ENCODE measurements around the gene BMP4. TPM values are rescaled to one million over a fixed set of nuclear protein-coding genes. Genes with fewer than 3 reads are reported as not detected.
A peak's percentile ranks its signal among the peaks of the same experiment; 100 is the strongest.

The BMP4 gene
- total RNA-seq, 1 donor from 2014 or later: 33.1 TPM

- no peak for DNase-seq (ENCODE audit: low spot score in 2 of 2)
- TF ChIP-seq, protein P1, sequence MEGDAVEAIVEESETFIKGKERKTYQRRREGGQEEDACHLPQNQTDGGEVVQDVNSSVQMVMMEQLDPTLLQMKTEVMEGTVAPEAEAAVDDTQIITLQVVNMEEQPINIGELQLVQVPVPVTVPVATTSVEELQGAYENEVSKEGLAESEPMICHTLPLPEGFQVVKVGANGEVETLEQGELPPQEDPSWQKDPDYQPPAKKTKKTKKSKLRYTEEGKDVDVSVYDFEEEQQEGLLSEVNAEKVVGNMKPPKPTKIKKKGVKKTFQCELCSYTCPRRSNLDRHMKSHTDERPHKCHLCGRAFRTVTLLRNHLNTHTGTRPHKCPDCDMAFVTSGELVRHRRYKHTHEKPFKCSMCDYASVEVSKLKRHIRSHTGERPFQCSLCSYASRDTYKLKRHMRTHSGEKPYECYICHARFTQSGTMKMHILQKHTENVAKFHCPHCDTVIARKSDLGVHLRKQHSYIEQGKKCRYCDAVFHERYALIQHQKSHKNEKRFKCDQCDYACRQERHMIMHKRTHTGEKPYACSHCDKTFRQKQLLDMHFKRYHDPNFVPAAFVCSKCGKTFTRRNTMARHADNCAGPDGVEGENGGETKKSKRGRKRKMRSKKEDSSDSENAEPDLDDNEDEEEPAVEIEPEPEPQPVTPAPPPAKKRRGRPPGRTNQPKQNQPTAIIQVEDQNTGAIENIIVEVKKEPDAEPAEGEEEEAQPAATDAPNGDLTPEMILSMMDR (IDR thresholded peaks at IDR 0.05): no peak
- H3K9me3 ChIP-seq: no peaks in the 10 kb centered on the region
- no peaks in the 10 kb centered on the region for H3K36me3 ChIP-seq
- H3K27ac ChIP-seq: no peak overlapping the region
- H3K27me3 ChIP-seq: no peaks in the 10 kb centered on the region
- intact Hi-C loops (cut with DNase I): no loop called here
- H3K4me3 ChIP-seq: no peak overlapping the region
- no peaks in the 10 kb centered on the region for H3K4me1 ChIP-seq
Measured at GRCh38 chr14:53942970-53943750, 13.5 kb downstream of the BMP4 start.

DNA sequence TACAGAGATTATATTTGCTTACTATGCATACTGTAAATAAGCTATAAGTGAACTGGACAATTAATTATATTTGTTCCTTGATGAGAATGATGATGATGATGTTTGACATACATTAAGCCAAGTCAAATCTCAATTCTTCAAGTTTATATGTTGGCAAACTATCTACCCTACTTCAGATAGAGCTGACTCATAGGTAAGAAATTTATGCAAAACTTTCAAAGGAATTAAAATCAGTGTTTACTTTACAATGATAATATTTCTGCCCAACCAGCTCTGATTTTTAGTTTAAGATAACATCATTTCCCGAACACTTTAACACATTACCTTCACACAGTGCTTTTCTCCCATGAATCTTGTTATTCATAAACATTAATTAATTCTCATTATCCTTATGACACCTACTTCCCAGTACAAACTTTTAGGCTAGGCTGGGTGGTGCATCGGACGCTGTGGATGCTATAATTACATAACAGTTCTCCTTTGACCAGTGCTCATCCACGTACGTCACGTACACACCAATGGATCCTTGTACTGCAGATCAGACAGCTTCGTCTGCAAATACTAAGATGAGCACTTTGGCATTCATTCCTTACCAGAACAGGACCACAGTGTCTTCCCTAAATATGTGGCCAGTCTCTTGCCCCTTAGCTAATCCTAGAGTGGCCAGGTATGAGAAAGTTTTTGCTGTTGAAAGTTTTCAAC, 18.3 kb downstream of the BMP4 start:
- TF ChIP-seq, protein P1 (IDR thresholded peaks at IDR 0.05): no peak
- DNase-seq (ENCODE audit: low spot score in 2 of 2): no peak
- intact Hi-C loops (cut with DNase I): no loop called here
- Histone ChIP-seq H3K9me3 (no peaks in the 10 kb centered on the region), H3K27me3 (no peaks in the 10 kb centered on the region), H3K36me3 (no peaks in the 10 kb centered on the region), H3K27ac (no peak overlapping the region), H3K4me1 (no peaks in the 10 kb centered on the region), H3K4me3 (no peak overlapping the region)

DNA sequence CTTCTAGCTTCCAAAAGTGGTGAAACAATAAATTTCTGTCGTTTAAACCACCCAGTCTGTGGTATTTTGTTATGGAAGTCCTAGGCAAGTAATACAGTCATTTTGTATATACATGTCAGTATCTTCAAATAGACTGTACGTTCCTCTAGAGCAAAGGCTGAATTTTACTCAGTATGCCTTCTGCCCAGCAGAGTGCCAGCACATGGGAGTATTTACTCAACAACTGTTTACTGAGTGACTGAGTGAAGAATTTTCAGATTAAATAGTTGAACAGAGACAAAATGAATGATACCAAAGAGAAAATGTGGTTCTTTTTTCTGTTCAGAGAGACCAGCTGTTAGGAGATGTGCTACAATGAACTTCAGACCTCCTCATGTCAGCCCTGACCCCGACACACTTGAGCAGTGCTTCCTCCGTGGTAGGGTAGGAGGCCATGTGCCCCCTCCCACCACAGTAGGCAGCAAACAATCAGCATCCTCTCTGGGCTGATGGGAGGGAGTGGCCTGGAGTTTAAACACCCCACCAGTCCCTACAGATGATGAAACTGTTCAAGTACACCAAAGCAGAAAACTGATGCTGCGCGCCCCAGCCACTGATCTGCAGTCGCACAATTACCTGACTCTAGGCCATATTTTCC, 21.7 kb downstream of the BMP4 start:
- no peak for DNase-seq (ENCODE audit: low spot score in 2 of 2)
- Histone ChIP-seq H3K36me3 (no peaks in the 10 kb centered on the region), H3K4me3 (no peak overlapping the region), H3K9me3 (no peaks in the 10 kb centered on the region), H3K27ac (no peak overlapping the region), H3K4me1 (no peaks in the 10 kb centered on the region), H3K27me3 (no peaks in the 10 kb centered on the region)
- TF ChIP-seq, protein P1 (IDR thresholded peaks at IDR 0.05): no peak
- intact Hi-C loops (cut with DNase I): no loop called here

DNA sequence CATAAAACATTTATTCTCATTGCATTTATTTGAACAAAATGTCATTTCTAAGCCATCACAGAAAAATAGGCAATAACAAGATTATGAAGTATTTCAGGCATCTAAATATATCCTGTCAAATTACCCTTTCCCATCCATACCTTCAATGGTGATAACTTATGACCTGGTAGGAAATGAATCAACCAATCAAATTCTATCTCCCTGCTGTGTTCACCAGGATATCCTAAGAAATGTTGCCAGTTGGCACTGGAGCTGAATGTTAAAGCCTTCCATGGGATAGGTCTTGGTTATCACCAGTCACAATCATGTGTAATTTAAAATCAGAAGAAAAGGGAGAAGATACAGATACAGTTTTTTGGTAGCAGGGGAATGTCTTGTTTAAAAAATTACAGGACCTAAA, 23.7 kb downstream of the BMP4 start:
- H3K27ac ChIP-seq: no peak overlapping the region
- no peak for DNase-seq (ENCODE audit: low spot score in 2 of 2)
- no peaks in the 10 kb centered on the region for H3K27me3 ChIP-seq
- no peaks in the 10 kb centered on the region for H3K4me1 ChIP-seq
- no peak overlapping the region for H3K4me3 ChIP-seq
- H3K9me3 ChIP-seq: no peaks in the 10 kb centered on the region
- intact Hi-C loops (cut with DNase I): no loop called here
- no peaks in the 10 kb centered on the region for H3K36me3 ChIP-seq
- TF ChIP-seq, protein P1 (IDR thresholded peaks at IDR 0.05): no peak

DNA sequence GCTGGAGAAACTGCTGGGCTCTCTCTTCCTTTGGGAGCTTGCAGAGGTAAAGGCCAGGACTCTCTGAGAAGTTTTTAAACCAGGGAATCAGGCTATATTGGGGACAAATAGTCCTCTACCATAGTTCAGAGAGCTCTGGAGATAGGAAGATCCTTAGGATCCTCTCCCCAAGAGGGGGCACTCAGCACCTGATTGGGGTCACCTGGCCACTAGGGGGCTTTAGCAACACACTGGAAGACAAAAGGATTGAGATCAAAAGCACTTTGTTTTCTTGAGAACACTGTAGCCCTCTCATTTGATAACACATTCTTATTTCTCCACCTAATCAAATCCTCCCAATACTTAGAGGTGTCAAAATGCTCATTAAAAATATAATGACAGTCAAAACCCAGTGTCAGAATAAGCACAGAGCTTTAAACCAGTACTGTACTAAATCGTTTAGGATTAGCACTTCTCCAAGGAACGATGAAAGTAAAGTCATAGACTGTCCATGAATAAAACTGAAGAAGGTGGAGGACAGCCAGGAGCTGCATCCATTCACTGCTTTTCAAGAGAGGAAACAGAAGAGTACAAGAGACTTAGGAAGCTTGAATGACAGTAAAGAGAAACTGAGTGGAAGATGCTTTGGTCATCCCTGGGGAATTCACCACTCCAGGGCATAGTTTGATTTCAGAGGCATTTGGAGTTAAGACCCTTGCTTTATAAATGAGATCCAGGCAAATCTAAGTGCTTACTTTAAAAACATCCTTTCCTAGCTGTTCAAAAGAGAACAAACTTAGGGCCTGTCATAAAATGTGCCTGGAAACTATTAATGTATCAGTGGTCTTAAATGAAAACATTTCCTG, 26.5 kb downstream of the BMP4 start:
- H3K36me3 ChIP-seq: no peaks in the 10 kb centered on the region
- intact Hi-C loops (cut with DNase I): no loop called here
- no peaks in the 10 kb centered on the region for H3K4me1 ChIP-seq
- no peaks in the 10 kb centered on the region for H3K9me3 ChIP-seq
- H3K4me3 ChIP-seq: no peak overlapping the region
- TF ChIP-seq, protein P1 (IDR thresholded peaks at IDR 0.05): peak in 2 of 3 experiments; percentile 29 to 37
- H3K27me3 ChIP-seq: no peaks in the 10 kb centered on the region
- DNase-seq (ENCODE audit: low spot score in 2 of 2): no peak
- no peak overlapping the region for H3K27ac ChIP-seq
